HepG2 (cell line): ENCODE measurements around the gene ERRFI1. TPM values are rescaled to one million over a fixed set of nuclear protein-coding genes. Genes with fewer than 3 reads are reported as not detected.
A peak's percentile ranks its signal among the peaks of the same experiment; 100 is the strongest.

Source experiments
- BRCA1 ChIP-seq: sonication (generic); formaldehyde crosslinking; IDR thresholded peaks from 2 replicates; pipeline ENCODE4 v1.4.0; 2020; ENCODE audit warnings: missing genetic modification reagents
- CCDC6 ChIP-seq: sonication (generic); formaldehyde crosslinking; IDR thresholded peaks from 2 replicates; pipeline ENCODE4 v1.8.1; 2022; ENCODE audit warnings: mild to moderate bottlenecking, missing genetic modification reagents, moderate library complexity
- CREB3 ChIP-seq: sonication (generic); formaldehyde crosslinking; IDR thresholded peaks from 2 replicates; pipeline ENCODE4 v1.5.0; 2020; ENCODE audit warnings: missing genetic modification reagents
- DNMT1 ChIP-seq: sonication (generic); formaldehyde crosslinking; IDR thresholded peaks from 2 replicates; pipeline ENCODE4 v1.5.1; 2020; ENCODE audit warnings: mild to moderate bottlenecking, missing genetic modification reagents
- HIVEP1 ChIP-seq: sonication (generic); formaldehyde crosslinking; IDR thresholded peaks from 2 replicates; pipeline ENCODE4 v1.4.0; 2020; ENCODE audit warnings: mild to moderate bottlenecking, missing genetic modification reagents
- HNF4A ChIP-seq: sonication (generic); formaldehyde crosslinking; IDR thresholded peaks from 2 replicates; pipeline ENCODE4 v1.4.0; 2020; ENCODE audit warnings: missing genetic modification reagents
- IRX3 ChIP-seq: sonication (generic); formaldehyde crosslinking; IDR thresholded peaks from 2 replicates; pipeline ENCODE4 v1.8.1; 2023; ENCODE audit warnings: mild to moderate bottlenecking, low read depth, missing genetic modification reagents, borderline replicate concordance
- KLF13 ChIP-seq: sonication (generic); formaldehyde crosslinking; IDR thresholded peaks from 2 replicates; pipeline ENCODE4 v1.4.0; 2020; ENCODE audit warnings: mild to moderate bottlenecking, missing genetic modification reagents
- MXD1 ChIP-seq: sonication (generic); formaldehyde crosslinking; IDR thresholded peaks from 2 replicates; pipeline ENCODE4 v1.4.0; 2020; ENCODE audit warnings: mild to moderate bottlenecking, missing genetic modification reagents
- MYC ChIP-seq: sonication (generic); formaldehyde crosslinking; IDR thresholded peaks from 2 replicates; pipeline ENCODE4 v1.9.0; 2021; ENCODE audit warnings: missing genetic modification reagents, borderline replicate concordance
- NAIF1 ChIP-seq: sonication (generic); formaldehyde crosslinking; IDR thresholded peaks from 2 replicates; pipeline ENCODE4 v1.5.0; 2020; ENCODE audit warnings: mild to moderate bottlenecking, missing genetic modification reagents, borderline replicate concordance
- NFYB ChIP-seq: sonication (generic); formaldehyde crosslinking; IDR thresholded peaks from 2 replicates; pipeline ENCODE4 v1.4.0; 2020; ENCODE audit warnings: missing genetic modification reagents
- PBX2 ChIP-seq: IDR thresholded peaks from 2 replicates; pipeline ENCODE4 v1.6.1; 2016; ENCODE audit warnings: control low read depth
- PPARG ChIP-seq: conservative IDR thresholded peaks from 2 replicates; pipeline ENCODE4 v1.6.1; 2016; ENCODE audit warnings: missing biosample characterization, missing genetic modification reagents
- SNAPC2 ChIP-seq: sonication (generic); formaldehyde crosslinking; IDR thresholded peaks from 2 replicates; pipeline ENCODE4 v1.8.1; 2022; ENCODE audit warnings: mild to moderate bottlenecking, missing genetic modification reagents
- TFE3 ChIP-seq: IDR thresholded peaks from 2 replicates; pipeline ENCODE4 v1.6.1; 2016
- TOE1 ChIP-seq: sonication (generic); formaldehyde crosslinking; IDR thresholded peaks from 2 replicates; pipeline ENCODE4 v1.4.0; 2020; ENCODE audit warnings: mild to moderate bottlenecking, missing genetic modification reagents
- XBP1 ChIP-seq: sonication (generic); formaldehyde crosslinking; IDR thresholded peaks from 2 replicates; pipeline ENCODE4 v1.5.0; 2020; ENCODE audit warnings: missing genetic modification reagents
- ZFAT ChIP-seq: sonication (generic); formaldehyde crosslinking; conservative IDR thresholded peaks from 2 replicates; pipeline ENCODE4 v1.8.1; 2023; ENCODE audit warnings: missing genetic modification reagents, inconsistent platforms
- ZNF160 ChIP-seq: sonication (generic); formaldehyde crosslinking; IDR thresholded peaks from 2 replicates; pipeline ENCODE4 v1.8.0; 2022; ENCODE audit warnings: mild to moderate bottlenecking, inconsistent platforms, missing genetic modification reagents
- ZNF446 ChIP-seq: sonication (generic); formaldehyde crosslinking; IDR thresholded peaks from 2 replicates; pipeline ENCODE4 v1.5.0; 2020; ENCODE audit warnings: mild to moderate bottlenecking, missing genetic modification reagents
- ZNF644 ChIP-seq: IDR thresholded peaks from 2 replicates; pipeline ENCODE4 v1.6.1; 2016; ENCODE audit warnings: low read depth
- ZNF724P ChIP-seq: sonication (generic); formaldehyde crosslinking; IDR thresholded peaks from 2 replicates; pipeline ENCODE4 v1.8.0; 2022; ENCODE audit warnings: missing genetic modification reagents, borderline replicate concordance
- ZNF737 ChIP-seq: sonication (generic); formaldehyde crosslinking; IDR thresholded peaks from 2 replicates; pipeline ENCODE4 v1.5.0; 2020; ENCODE audit warnings: missing genetic modification reagents, mild to moderate bottlenecking, borderline replicate concordance
- ZNF775 ChIP-seq: sonication (generic); formaldehyde crosslinking; IDR thresholded peaks from 2 replicates; pipeline ENCODE4 v1.4.0; 2020; ENCODE audit warnings: missing genetic modification reagents, mild to moderate bottlenecking, moderate library complexity, borderline replicate concordance
- ZNF784 ChIP-seq: sonication (generic); formaldehyde crosslinking; IDR thresholded peaks from 2 replicates; pipeline ENCODE4 v1.5.1; 2020; ENCODE audit warnings: missing genetic modification reagents, mild to moderate bottlenecking, borderline replicate concordance
- ZSCAN9 ChIP-seq: IDR thresholded peaks from 2 replicates; pipeline ENCODE4 v1.6.1; 2016; ENCODE audit warnings: borderline replicate concordance
- polyA plus RNA-seq, 8 experiments: library from polyadenylated mRNA; depleted of rRNA in 3 of 8; stranded (reverse) in 7 of 8; unstranded in 1 of 8; fragments of >200 nt; fragmentation: Illumina TruSeq in 4 of 8; extraction: Trizol in 4 of 8; gene quantifications; 2 replicates each; pipeline versions ENCODE4 v1.2.1 to v1.2.3, GENCODE V29; 2011 to 2016; ENCODE audit warnings: low read depth in 4 of 8, missing spikeins in 1 of 8, mixed read lengths in 1 of 8; ENCODE audit not compliant: insufficient read depth in 1 of 8
- total RNA-seq, 5 experiments: library from RNA; depleted of rRNA; stranded (reverse); fragments of >200 nt; fragmentation: Illumina TruSeq; extraction: Trizol; gene quantifications; 2 replicates each; pipeline ENCODE4 v1.2.3, GENCODE V29; 2016; ENCODE audit warnings: low read depth in 1 of 5

ERRFI1 gene
- total and polyA plus RNA-seq, 2 of the 13 experiments (the other 11 are each of a cell fraction or from before 2014, with no cell fraction given) = 84.4 to 753 TPM

- TF ChIP-seq ZNF724P (no peak), TOE1 (CRISPR knock-in tag) (no peak), XBP1 (CRISPR knock-in tag) (no peak), CCDC6 (no peak), HNF4A (CRISPR knock-in tag) (no peak), MXD1 (CRISPR knock-in tag) (no peak), ZNF737 (CRISPR knock-in tag) (no peak), ZFAT (no peak), NAIF1 (CRISPR knock-in tag) (no peak), TFE3 (CRISPR knock-in tag) (no peak), ZNF644 (CRISPR knock-in tag) (no peak), ZNF784 (CRISPR knock-in tag) (no peak), ZNF775 (no peak), ZSCAN9 (CRISPR knock-in tag) (0 out of 2 replicates have a peak, but pooled peaks have one; percentile 8), MYC (CRISPR knock-in tag) (no peak), KLF13 (no peak), BRCA1 (CRISPR knock-in tag) (no peak; the same call in 1 of the 2 replicates), DNMT1 (CRISPR knock-in tag) (no peak), SNAPC2 (CRISPR knock-in tag) (no peak), PBX2 (CRISPR knock-in tag) (no peak), HIVEP1 (no peak), IRX3 (CRISPR knock-in tag) (no peak), ZNF160 (CRISPR knock-in tag) (no peak), CREB3 (CRISPR knock-in tag) (no peak), PPARG (no peak), NFYB (no peak), ZNF446 (CRISPR knock-in tag) (no peak)
These were observed 16.8 kb downstream of the ERRFI1 start (continued) for GRCh38 chr1:8009043-8010002.
